B cell (primary cell): ENCODE results near the gene PPP1R9A. TPM values are rescaled to one million over a fixed set of nuclear protein-coding genes. Genes with fewer than 3 reads are reported as not detected.

Experiments used
- ATAC-seq: fragments of 200-7000 bp; cut with Tn5 transposase; one replicate; pipeline ENCODE4 v1.10.0; 2021; ENCODE audit warnings: low read depth, mild to moderate bottlenecking, moderate number of reproducible peaks, moderate library complexity
- CTCF ChIA-PET: fragments of 350-600 bp; sonication (Branson Sonifier 250); formaldehyde crosslinking; loops from one replicate; lab custom pipeline; 2021; ENCODE audit warnings: antibody characterized with exemption, inconsistent platforms; lab: Charles Lee
- POLR2A ChIA-PET: fragments of 350-600 bp; sonication (Branson Sonifier 250); formaldehyde crosslinking; loops from one replicate; lab custom pipeline; 2021; ENCODE audit warnings: antibody characterized with exemption; lab: Charles Lee
- DNase-seq: peaks from one replicate; pipeline ENCODE4 v3.0.0; 2013
- H2AFZ ChIP-seq: 2 replicates; pipeline ENCODE4 v1.6.1; 2012; ENCODE audit warnings: mild to moderate bottlenecking, low read depth, low read length; ENCODE audit not compliant: insufficient read depth, poor library complexity, severe bottlenecking
- H3K27ac ChIP-seq, 2 donors: 1 replicate in 1 of 2; 2 replicates in 1 of 2; pipeline ENCODE4 v1.5.1; 2012 to 2013; ENCODE audit warnings: low read length in 2 of 2, mild to moderate bottlenecking in 2 of 2, moderate library complexity in 1 of 2
- H3K27me3 ChIP-seq, 4 experiments: fragments of 200-600 bp in 1 of 4; sonication (generic) in 1 of 4; replicated peaks in 1 of 4; 1 replicate in 2 of 4; 2 replicates in 2 of 4; pipeline versions ENCODE4 v1.6.1 to v1.7.0; 2013 to 2016; ENCODE audit warnings: low read length in 3 of 4, mild to moderate bottlenecking in 2 of 4, mixed read lengths in 1 of 4, moderate library complexity in 1 of 4; ENCODE audit not compliant: insufficient read depth in 4 of 4, control insufficient read depth in 3 of 4; ENCODE audit errors: control extremely low read depth in 1 of 4
- H3K36me3 ChIP-seq, 2 experiments: replicated peaks in 1 of 2; 1 replicate in 1 of 2; 2 replicates in 1 of 2; pipeline versions ENCODE4 v1.6.1 to v1.7.1; 2013; ENCODE audit warnings: low read length in 1 of 2; ENCODE audit not compliant: insufficient read depth in 2 of 2, control insufficient read depth in 1 of 2; ENCODE audit errors: control extremely low read depth in 1 of 2, extremely low read depth in 1 of 2
- H3K4me1 ChIP-seq, 2 donors: fragments of 200-600 bp in 1 of 2; sonication (generic) in 1 of 2; 1 replicate in 1 of 2; 2 replicates in 1 of 2; pipeline versions ENCODE4 v1.5.1 to v1.6.1; 2013 to 2017; ENCODE audit warnings: low read length in 2 of 2; ENCODE audit not compliant: control insufficient read depth in 2 of 2, insufficient read depth in 2 of 2
- H3K4me2 ChIP-seq: replicated peaks from 2 replicates; pipeline ENCODE3; 2012; ENCODE audit warnings: mild to moderate bottlenecking, low read depth, low read length; ENCODE audit not compliant: poor library complexity, severe bottlenecking
- H3K4me3 ChIP-seq, 5 experiments: fragments of 200-600 bp in 1 of 5; sonication (generic) in 1 of 5; 1 replicate in 3 of 5; 2 replicates in 2 of 5; pipeline versions ENCODE4 v1.5.1 to v1.7.0; 2011 to 2016; ENCODE audit warnings: low read length in 4 of 5, mild to moderate bottlenecking in 4 of 5, low read depth in 2 of 5, control low read depth in 1 of 5, moderate library complexity in 1 of 5; ENCODE audit not compliant: insufficient read depth in 1 of 5; ENCODE audit errors: control extremely low read depth in 1 of 5, extremely low read depth in 1 of 5
- H3K79me2 ChIP-seq: fragments of 200-600 bp; sonication (generic); one replicate; pipeline ENCODE4 v1.6.0; 2016; ENCODE audit warnings: low read length; ENCODE audit not compliant: control insufficient read depth, insufficient read depth
- H3K9ac ChIP-seq: fragments of 200-600 bp; sonication (generic); 2 replicates; pipeline ENCODE4 v1.6.1; 2017; ENCODE audit warnings: mild to moderate bottlenecking, low read length, moderate library complexity
- H3K9me3 ChIP-seq, 3 donors: one replicate each; pipeline versions ENCODE4 v1.6.1 to v1.7.1; 2013; ENCODE audit warnings: low read length in 2 of 3; ENCODE audit not compliant: control insufficient read depth in 2 of 3, insufficient read depth in 1 of 3; ENCODE audit errors: control extremely low read depth in 1 of 3
- H4K20me1 ChIP-seq: 2 replicates; pipeline ENCODE4 v1.6.0; 2012; ENCODE audit warnings: mild to moderate bottlenecking, low read length; ENCODE audit not compliant: insufficient read depth, control insufficient read depth, poor library complexity, severe bottlenecking
- H3K27ac Mint-ChIP-seq: one replicate; pipeline ENCODE4 v1.8.0; 2021; ENCODE audit warnings: mixed read lengths
- H3K27me3 Mint-ChIP-seq: one replicate; pipeline ENCODE4 v1.8.0; 2021; ENCODE audit warnings: mixed read lengths
- H3K4me1 Mint-ChIP-seq: one replicate; pipeline ENCODE4 v1.8.0; 2021; ENCODE audit warnings: mixed read lengths
- H3K4me3 Mint-ChIP-seq: one replicate; pipeline ENCODE4 v1.8.0; 2021; ENCODE audit warnings: mixed read lengths
- H3K9me3 Mint-ChIP-seq: one replicate; pipeline ENCODE4 v1.8.0; 2022; ENCODE audit warnings: mixed read lengths; ENCODE audit not compliant: insufficient read depth
- EZH2 ChIP-seq: IDR thresholded peaks from 2 replicates; pipeline ENCODE4 v1.6.1; 2012; ENCODE audit warnings: borderline replicate concordance, low read depth, mild to moderate bottlenecking, moderate library complexity, low read length; ENCODE audit not compliant: insufficient read depth, poor library complexity, severe bottlenecking
- WGBS: methylation state at CpG from one replicate; pipeline ENCODE4 v1.1.5; 2013; ENCODE audit warnings: missing lambda C conversion rate; ENCODE audit not compliant: insufficient coverage; 5-methylcytosine and 5-hydroxymethylcytosine counted together
- intact Hi-C: fragments of 100-400 bp; cut with micrococcal nuclease; formaldehyde crosslinking; loops from one replicate; pipeline ENCODE4 v1.10.0; 2022
- polyA plus RNA-seq: library from polyadenylated mRNA; depleted of rRNA; stranded (reverse); fragments of >200 nt; gene quantifications from 2 replicates; pipeline ENCODE4 v1.2.3, GENCODE V29; 2012
- total RNA-seq, 2 donors: library from RNA; stranded (reverse); fragments of 120-200 nt in 1 of 2; gene quantifications; 1 replicate in 1 of 2; 2 replicates in 1 of 2; pipeline versions ENCODE4 v1.2.3 to v1.2.4, GENCODE V29; 2013 to 2022
- TF ChIP-seq, protein P1 (sequence below): fragments of 200-600 bp; IDR thresholded peaks from one replicate; pipeline ENCODE4 v1.8.0; 2022; ENCODE audit warnings: antibody characterized with exemption, mild to moderate bottlenecking

Gene PPP1R9A
- total and polyA plus RNA-seq, 2 donors (not counting 1 experiment from before 2014, with no cell fraction given) = 1.1 to 4.8 TPM

GRCh38 chr7:94907811-94908322 is 473 bp downstream of the PPP1R9A start:
- ChIA-PET POLR2A (no interaction called here), CTCF (no interaction called here)
- Histone ChIP-seq H2AFZ (peak overlapping the region; percentile 74), H3K4me2 (peak overlapping the region; percentile 71), H3K36me3 (no peaks in the 10 kb centered on the region), H3K79me2 (no peaks in the 10 kb centered on the region), H3K4me3 (peak overlapping the region; percentile 21 to 61 (median 49)), H3K4me1 (peaks cover 14 to 17% of the 10 kb centered on the region in 2 donors), H3K9ac (peak overlapping the region; percentile 60), H3K27me3 (peaks cover 0 to 28% (median 15%) of the 10 kb centered on the region in 4 experiments), H4K20me1 (no peaks in the 10 kb centered on the region), H3K27ac (no peak overlapping the region), H3K9me3 (peaks cover 0 to 4% (median 0%) of the 10 kb centered on the region in 3 donors)
- DNase-seq (peak; percentile 31), ATAC-seq (peak; percentile 47)
- intact Hi-C loops = no loop called here
- Mint-ChIP-seq H3K9me3 (no peaks in the 10 kb centered on the region), H3K4me3 (peak overlapping the region; percentile 75), H3K4me1 (peaks cover 16% of the 10 kb centered on the region), H3K27ac (no peak overlapping the region), H3K27me3 (peaks cover 41% of the 10 kb centered on the region)
- WGBS = under 1% methylated on average over 48 of the region's 65 CpGs
- TF ChIP-seq, protein P1, sequence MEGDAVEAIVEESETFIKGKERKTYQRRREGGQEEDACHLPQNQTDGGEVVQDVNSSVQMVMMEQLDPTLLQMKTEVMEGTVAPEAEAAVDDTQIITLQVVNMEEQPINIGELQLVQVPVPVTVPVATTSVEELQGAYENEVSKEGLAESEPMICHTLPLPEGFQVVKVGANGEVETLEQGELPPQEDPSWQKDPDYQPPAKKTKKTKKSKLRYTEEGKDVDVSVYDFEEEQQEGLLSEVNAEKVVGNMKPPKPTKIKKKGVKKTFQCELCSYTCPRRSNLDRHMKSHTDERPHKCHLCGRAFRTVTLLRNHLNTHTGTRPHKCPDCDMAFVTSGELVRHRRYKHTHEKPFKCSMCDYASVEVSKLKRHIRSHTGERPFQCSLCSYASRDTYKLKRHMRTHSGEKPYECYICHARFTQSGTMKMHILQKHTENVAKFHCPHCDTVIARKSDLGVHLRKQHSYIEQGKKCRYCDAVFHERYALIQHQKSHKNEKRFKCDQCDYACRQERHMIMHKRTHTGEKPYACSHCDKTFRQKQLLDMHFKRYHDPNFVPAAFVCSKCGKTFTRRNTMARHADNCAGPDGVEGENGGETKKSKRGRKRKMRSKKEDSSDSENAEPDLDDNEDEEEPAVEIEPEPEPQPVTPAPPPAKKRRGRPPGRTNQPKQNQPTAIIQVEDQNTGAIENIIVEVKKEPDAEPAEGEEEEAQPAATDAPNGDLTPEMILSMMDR = no peak
- TF ChIP-seq EZH2 = no peak

DNA sequence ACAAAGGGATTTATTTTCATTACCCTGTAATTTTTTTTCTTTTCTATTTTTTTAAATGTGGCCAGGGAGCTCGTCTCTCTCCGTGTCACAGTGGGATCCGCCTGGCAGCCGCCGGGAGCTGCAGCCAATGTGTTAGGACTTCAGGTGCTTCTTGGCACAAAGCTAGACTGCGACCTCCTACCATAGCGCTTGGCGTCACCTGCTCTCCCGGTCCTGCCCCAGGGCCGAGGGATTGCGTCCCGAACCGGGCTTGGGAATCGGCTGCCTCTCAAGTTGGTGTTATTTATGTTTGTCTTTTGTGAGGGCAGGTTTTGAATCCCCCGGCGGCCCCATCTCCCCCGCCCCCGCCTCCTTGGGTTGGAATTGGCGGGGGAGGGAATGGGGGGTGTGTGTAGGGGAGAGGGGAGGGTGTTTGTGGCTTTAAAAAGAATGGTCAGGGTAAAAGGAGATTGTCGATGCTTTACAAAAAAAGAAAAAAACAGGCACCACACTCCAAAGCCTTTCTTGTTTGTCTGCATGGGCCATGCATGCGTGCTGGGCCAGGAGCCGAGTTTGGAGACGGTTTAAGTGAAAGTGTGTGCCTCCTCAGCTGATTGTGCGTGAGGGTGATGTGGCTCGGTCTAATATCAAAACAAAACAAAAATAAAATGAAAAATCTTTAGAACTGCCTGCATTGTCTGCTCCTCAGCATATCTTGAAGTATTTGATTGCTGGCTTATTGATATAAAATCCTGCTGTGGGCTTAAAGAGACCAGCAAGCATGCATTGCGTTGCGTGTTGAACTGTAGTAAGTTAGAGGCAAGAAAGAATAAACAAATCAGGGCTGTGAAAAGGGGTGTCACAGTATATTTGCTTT is 1.2 kb downstream of the PPP1R9A start:
- Histone ChIP-seq H3K4me1 (peaks cover 14 to 17% of the 10 kb centered on the region in 2 donors), H3K27me3 (peaks cover 0 to 28% (median 15%) of the 10 kb centered on the region in 4 experiments), H3K27ac (no peak overlapping the region), H3K79me2 (no peaks in the 10 kb centered on the region), H3K36me3 (no peaks in the 10 kb centered on the region), H4K20me1 (no peaks in the 10 kb centered on the region), H2AFZ (peak overlapping the region; percentile 74), H3K9ac (peak overlapping the region; percentile 60), H3K4me2 (peak overlapping the region; percentile 71), H3K9me3 (peaks cover 0 to 4% (median 0%) of the 10 kb centered on the region in 3 donors), H3K4me3 (peak overlapping the region; percentile 21 to 61 (median 49))
- H3K27me3 Mint-ChIP-seq = peaks cover 43% of the 10 kb centered on the region
- TF ChIP-seq EZH2 = no peak
- TF ChIP-seq, protein P1 = no peak
- ChIA-PET POLR2A (no interaction called here), CTCF (no interaction called here)
- H3K9me3 Mint-ChIP-seq = no peaks in the 10 kb centered on the region
- intact Hi-C loops = no loop called here
- peaks cover 16% of the 10 kb centered on the region for H3K4me1 Mint-ChIP-seq
- H3K27ac Mint-ChIP-seq = no peak overlapping the region
- ATAC-seq = no peak
- WGBS = 14% methylated on average over 11 of the region's 27 CpGs
- peak; percentile 14 for DNase-seq
- peak overlapping the region; percentile 75 for H3K4me3 Mint-ChIP-seq
